Natural killer cell (primary cell): ENCODE data around the gene TPM4. TPM values are rescaled to one million over a fixed set of nuclear protein-coding genes. Genes with fewer than 3 reads are reported as not detected.

ENCODE experiments used
- ATAC-seq, 3 donors: fragments of 150-1000 bp in 2 of 3; fragments of 200-7000 bp in 1 of 3; cut with Tn5 transposase; 1 replicate in 1 of 3; 2 replicates in 2 of 3; pipeline ENCODE4 v1.10.0; 2021; ENCODE audit warnings: mild to moderate bottlenecking in 2 of 3, moderate library complexity in 2 of 3
- DNase-seq, 2 donors: peaks; one replicate each; pipeline versions ENCODE4 v3.0.0 to v3.0.0-alpha.2; 2013 to 2021; ENCODE audit warnings: mixed read lengths in 1 of 2
- H3K27ac ChIP-seq: one replicate; pipeline ENCODE4 v1.5.1; 2013; ENCODE audit warnings: mild to moderate bottlenecking, low read length
- H3K27me3 ChIP-seq: one replicate; pipeline ENCODE4 v1.6.1; 2013; ENCODE audit warnings: low read length; ENCODE audit not compliant: control insufficient read depth, insufficient read depth
- H3K36me3 ChIP-seq: one replicate; pipeline ENCODE4 v1.6.1; 2013; ENCODE audit warnings: low read length; ENCODE audit not compliant: control insufficient read depth, insufficient read depth
- H3K4me1 ChIP-seq: one replicate; pipeline ENCODE4 v1.6.1; 2013; ENCODE audit warnings: low read length; ENCODE audit not compliant: control insufficient read depth, insufficient read depth
- H3K4me3 ChIP-seq: one replicate; pipeline ENCODE4 v1.5.1; 2013; ENCODE audit warnings: low read length
- H3K9me3 ChIP-seq: one replicate; pipeline ENCODE4 v1.6.1; 2013; ENCODE audit warnings: low read length; ENCODE audit not compliant: control insufficient read depth, insufficient read depth
- H3K27ac Mint-ChIP-seq, 2 donors: one replicate each; pipeline ENCODE4 v1.8.0; 2022; ENCODE audit warnings: mild to moderate bottlenecking in 2 of 2, mixed read lengths in 2 of 2, moderate library complexity in 1 of 2
- H3K27me3 Mint-ChIP-seq, 2 donors: one replicate each; pipeline ENCODE4 v1.8.0; 2022; ENCODE audit warnings: low read depth in 2 of 2, mixed read lengths in 2 of 2
- H3K36me3 Mint-ChIP-seq: one replicate; pipeline ENCODE4 v1.8.0; 2022; ENCODE audit warnings: mixed read lengths
- H3K4me1 Mint-ChIP-seq, 2 donors: one replicate each; pipeline ENCODE4 v1.8.0; 2022; ENCODE audit warnings: mixed read lengths in 2 of 2
- H3K4me3 Mint-ChIP-seq: one replicate; pipeline ENCODE4 v1.8.0; 2022; ENCODE audit warnings: mild to moderate bottlenecking, moderate library complexity, mixed read lengths
- H3K9me3 Mint-ChIP-seq, 2 donors: one replicate each; pipeline ENCODE4 v1.8.0; 2022; ENCODE audit warnings: mixed read lengths in 2 of 2
- WGBS: methylation state at CpG from one replicate; pipeline ENCODE4 v1.1.7; 2013; ENCODE audit warnings: missing lambda C conversion rate; ENCODE audit not compliant: insufficient coverage; 5-methylcytosine and 5-hydroxymethylcytosine counted together
- intact Hi-C: fragments of 100-400 bp; cut with micrococcal nuclease; formaldehyde crosslinking; loops from one replicate; pipeline ENCODE4 v1.14.2; 2022
- total RNA-seq, 4 donors: library from RNA; stranded (reverse); fragments of 120-200 nt in 1 of 4; gene quantifications; one replicate each; pipeline versions ENCODE4 v1.2.3 to v1.2.4, GENCODE V29; 2013 to 2022
- TF ChIP-seq, protein P1 (sequence below): fragments of 200-600 bp; IDR thresholded peaks from one replicate; pipeline ENCODE4 v1.8.0; 2022; ENCODE audit warnings: antibody characterized with exemption

Gene TPM4
- total RNA-seq, 3 donors from 2014 or later (not counting 1 experiment from before 2014, with no cell fraction given), result 239 to 283 (median 266) TPM

DNA sequence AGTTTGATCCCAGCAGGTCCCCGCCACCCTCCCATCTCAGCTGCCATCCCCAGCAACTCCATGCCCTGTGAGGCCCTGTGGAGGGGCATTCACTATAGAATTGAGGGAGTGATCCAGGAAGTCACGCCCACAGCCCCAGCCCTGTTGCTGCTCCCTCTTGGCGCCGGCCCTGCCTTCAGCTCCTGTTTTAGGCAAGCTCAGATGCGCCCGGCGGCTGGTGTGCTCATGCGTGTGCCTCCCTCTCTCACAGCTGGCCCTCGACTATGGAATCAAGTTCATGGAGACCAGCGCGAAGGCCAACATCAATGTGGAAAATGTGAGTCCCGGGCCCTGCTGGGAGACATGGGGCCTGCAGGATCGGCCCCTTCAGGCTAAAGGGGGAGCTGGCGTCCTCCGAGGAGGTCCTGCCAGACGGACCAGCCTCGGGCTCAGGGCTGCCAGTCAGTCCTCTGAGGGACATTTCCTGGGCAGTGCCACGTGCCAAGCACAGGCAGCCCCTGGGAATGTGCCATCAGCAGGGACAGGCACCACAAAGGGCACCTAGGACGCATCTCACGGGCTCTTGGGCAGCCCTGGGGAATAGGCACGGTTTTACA, 51.6 kb downstream of the TPM4 start:
- no peak for ATAC-seq
- Mint-ChIP-seq H3K27me3 (no peaks in the 10 kb centered on the region), H3K9me3 (peaks cover 8 to 9% of the 10 kb centered on the region in 2 donors), H3K27ac (peak overlapping the region in 1 of 2 donors; percentile 26), H3K4me1 (peaks cover 16 to 31% of the 10 kb centered on the region in 2 donors), H3K36me3 (peaks cover 17% of the 10 kb centered on the region), H3K4me3 (no peak overlapping the region)
- DNase-seq, result no peak
- Histone ChIP-seq H3K27ac (no peak overlapping the region), H3K9me3 (no peaks in the 10 kb centered on the region), H3K36me3 (peaks cover 90% of the 10 kb centered on the region), H3K4me1 (peaks cover 7% of the 10 kb centered on the region), H3K4me3 (no peak overlapping the region), H3K27me3 (no peaks in the 10 kb centered on the region)
- 95% methylated on average over 21 of the region's 21 CpGs for WGBS
- intact Hi-C loops, result no loop called here
- TF ChIP-seq, protein P1, sequence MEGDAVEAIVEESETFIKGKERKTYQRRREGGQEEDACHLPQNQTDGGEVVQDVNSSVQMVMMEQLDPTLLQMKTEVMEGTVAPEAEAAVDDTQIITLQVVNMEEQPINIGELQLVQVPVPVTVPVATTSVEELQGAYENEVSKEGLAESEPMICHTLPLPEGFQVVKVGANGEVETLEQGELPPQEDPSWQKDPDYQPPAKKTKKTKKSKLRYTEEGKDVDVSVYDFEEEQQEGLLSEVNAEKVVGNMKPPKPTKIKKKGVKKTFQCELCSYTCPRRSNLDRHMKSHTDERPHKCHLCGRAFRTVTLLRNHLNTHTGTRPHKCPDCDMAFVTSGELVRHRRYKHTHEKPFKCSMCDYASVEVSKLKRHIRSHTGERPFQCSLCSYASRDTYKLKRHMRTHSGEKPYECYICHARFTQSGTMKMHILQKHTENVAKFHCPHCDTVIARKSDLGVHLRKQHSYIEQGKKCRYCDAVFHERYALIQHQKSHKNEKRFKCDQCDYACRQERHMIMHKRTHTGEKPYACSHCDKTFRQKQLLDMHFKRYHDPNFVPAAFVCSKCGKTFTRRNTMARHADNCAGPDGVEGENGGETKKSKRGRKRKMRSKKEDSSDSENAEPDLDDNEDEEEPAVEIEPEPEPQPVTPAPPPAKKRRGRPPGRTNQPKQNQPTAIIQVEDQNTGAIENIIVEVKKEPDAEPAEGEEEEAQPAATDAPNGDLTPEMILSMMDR, result no peak

DNA sequence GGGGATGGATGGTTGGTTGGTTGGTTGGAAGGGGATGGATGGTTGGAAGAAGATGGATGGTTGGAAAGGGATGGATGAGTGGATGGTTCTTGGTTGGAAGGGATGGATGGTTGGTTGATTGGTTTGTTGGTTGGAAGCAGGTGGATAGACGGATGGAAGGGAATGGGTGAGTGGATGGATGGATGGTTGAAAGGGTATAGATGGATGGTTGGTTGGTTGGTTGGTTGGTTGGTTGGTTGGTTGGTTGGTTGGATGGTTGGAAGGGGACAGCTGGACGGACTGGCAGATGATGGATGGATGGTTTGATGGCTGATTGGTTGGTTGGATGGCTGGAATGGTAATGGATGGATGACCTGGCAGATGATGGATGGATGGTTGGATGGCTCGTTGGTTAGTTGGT, 55.4 kb downstream of the TPM4 start:
- no peak overlapping the region for H3K4me3 ChIP-seq
- intact Hi-C loops, result no loop called here
- TF ChIP-seq, protein P1, result no peak
- H3K27me3 ChIP-seq, result no peaks in the 10 kb centered on the region
- H3K27ac Mint-ChIP-seq, result peak overlapping the region in 1 of 2 donors; percentile 31
- H3K4me1 ChIP-seq, result peaks cover 37% of the 10 kb centered on the region
- no peak overlapping the region for H3K27ac ChIP-seq
- H3K4me1 Mint-ChIP-seq, result peaks cover 46 to 47% of the 10 kb centered on the region in 2 donors
- WGBS, result 100% methylated on average over 3 of the region's 3 CpGs
- no peak for ATAC-seq
- H3K36me3 ChIP-seq, result peaks cover 70% of the 10 kb centered on the region
- H3K9me3 ChIP-seq, result no peaks in the 10 kb centered on the region
- H3K9me3 Mint-ChIP-seq, result peaks cover 8 to 9% of the 10 kb centered on the region in 2 donors
- peaks cover 25% of the 10 kb centered on the region for H3K36me3 Mint-ChIP-seq
- no peak overlapping the region for H3K4me3 Mint-ChIP-seq
- H3K27me3 Mint-ChIP-seq, result no peaks in the 10 kb centered on the region
- DNase-seq, result no peak

DNA sequence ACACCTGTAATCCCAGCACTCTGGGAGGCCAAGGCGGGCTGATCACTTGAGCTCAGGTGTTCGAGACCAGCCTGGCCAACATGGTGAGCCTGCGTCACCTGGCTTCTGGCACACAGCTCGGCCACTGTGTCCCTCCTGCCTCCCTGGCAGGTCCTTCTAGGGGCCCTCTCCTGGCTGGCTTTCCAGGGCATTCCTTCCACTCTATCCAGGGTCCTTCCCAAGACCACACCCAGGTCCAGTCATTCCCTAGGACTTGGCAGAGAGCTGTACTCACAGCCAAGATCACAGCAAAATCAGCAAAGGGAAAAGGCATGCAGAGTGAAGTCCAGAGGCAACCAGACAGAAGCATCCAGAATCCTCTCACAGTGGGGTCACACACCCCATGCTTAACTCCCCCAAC, 57.5 kb downstream of the TPM4 start:
- H3K9me3 ChIP-seq, result no peaks in the 10 kb centered on the region
- TF ChIP-seq, protein P1, result no peak
- no peak overlapping the region for H3K4me3 Mint-ChIP-seq
- 96% methylated on average over 4 of the region's 4 CpGs for WGBS
- peaks cover 58% of the 10 kb centered on the region for H3K4me1 ChIP-seq
- intact Hi-C loops, result no loop called here
- no peaks in the 10 kb centered on the region for H3K27me3 Mint-ChIP-seq
- ATAC-seq, result no peak
- H3K27me3 ChIP-seq, result no peaks in the 10 kb centered on the region
- H3K4me3 ChIP-seq, result no peak overlapping the region
- H3K27ac ChIP-seq, result no peak overlapping the region
- H3K27ac Mint-ChIP-seq, result peak overlapping the region; percentile 73 to 76
- H3K36me3 ChIP-seq, result peaks cover 50% of the 10 kb centered on the region
- peaks cover 9 to 11% of the 10 kb centered on the region in 2 donors for H3K9me3 Mint-ChIP-seq
- H3K4me1 Mint-ChIP-seq, result peaks cover 65 to 66% of the 10 kb centered on the region in 2 donors
- no peak for DNase-seq
- peaks cover 25% of the 10 kb centered on the region for H3K36me3 Mint-ChIP-seq

DNA sequence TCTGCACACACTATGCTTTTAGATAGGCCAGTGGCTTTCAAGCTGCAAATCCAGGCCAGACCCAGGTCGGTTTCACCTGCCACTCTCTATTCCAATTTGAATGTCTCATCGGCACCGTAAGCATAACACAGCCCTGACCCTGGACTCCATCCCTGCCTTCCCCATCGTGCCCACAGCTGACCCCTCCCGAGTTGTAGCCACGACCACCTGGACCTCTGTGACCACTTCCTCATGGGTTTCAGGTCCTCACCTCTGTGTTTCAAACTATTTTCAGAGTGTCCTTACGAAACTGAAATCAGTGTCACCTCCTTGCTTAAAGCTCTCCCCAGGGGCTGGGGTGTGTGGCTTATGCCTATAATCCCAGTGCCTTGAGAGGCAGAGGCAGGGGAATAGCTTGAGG, 58.2 kb downstream of the TPM4 start:
- Histone ChIP-seq H3K36me3 (peaks cover 43% of the 10 kb centered on the region), H3K27ac (peak overlapping the region; percentile 46), H3K4me3 (no peak overlapping the region), H3K4me1 (peaks cover 65% of the 10 kb centered on the region), H3K9me3 (no peaks in the 10 kb centered on the region), H3K27me3 (no peaks in the 10 kb centered on the region)
- H3K4me3 Mint-ChIP-seq, result peak overlapping the region; percentile 21
- TF ChIP-seq, protein P1, result no peak
- DNase-seq (no peak), ATAC-seq (peak in 1 of 3 donors; percentile 22)
- H3K27ac Mint-ChIP-seq, result peak overlapping the region; percentile 73 to 76
- intact Hi-C loops, result no loop called here
- no peaks in the 10 kb centered on the region for H3K27me3 Mint-ChIP-seq
- H3K36me3 Mint-ChIP-seq, result peaks cover 25% of the 10 kb centered on the region
- WGBS, result 19% methylated on average over 7 of the region's 7 CpGs
- peaks cover 9 to 11% of the 10 kb centered on the region in 2 donors for H3K9me3 Mint-ChIP-seq
- H3K4me1 Mint-ChIP-seq, result peaks cover 72 to 73% of the 10 kb centered on the region in 2 donors
